GM21786 (cell line): ENCODE data around the gene ZBTB37.
"Not testable (repeated sequence)": the region's sequence is repeated elsewhere in the genome, so short reads cannot be mapped to it uniquely, and the experiment has no call there.

ENCODE experiments used
- ATAC-seq: cut with Tn5 transposase; IDR thresholded peaks from one replicate; pipeline ENCODE4 v1.9.1; 2021; ENCODE audit not compliant: unreplicated experiment

ZBTB37 gene, protein sequence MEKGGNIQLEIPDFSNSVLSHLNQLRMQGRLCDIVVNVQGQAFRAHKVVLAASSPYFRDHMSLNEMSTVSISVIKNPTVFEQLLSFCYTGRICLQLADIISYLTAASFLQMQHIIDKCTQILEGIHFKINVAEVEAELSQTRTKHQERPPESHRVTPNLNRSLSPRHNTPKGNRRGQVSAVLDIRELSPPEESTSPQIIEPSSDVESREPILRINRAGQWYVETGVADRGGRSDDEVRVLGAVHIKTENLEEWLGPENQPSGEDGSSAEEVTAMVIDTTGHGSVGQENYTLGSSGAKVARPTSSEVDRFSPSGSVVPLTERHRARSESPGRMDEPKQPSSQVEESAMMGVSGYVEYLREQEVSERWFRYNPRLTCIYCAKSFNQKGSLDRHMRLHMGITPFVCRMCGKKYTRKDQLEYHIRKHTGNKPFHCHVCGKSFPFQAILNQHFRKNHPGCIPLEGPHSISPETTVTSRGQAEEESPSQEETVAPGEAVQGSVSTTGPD

DNA sequence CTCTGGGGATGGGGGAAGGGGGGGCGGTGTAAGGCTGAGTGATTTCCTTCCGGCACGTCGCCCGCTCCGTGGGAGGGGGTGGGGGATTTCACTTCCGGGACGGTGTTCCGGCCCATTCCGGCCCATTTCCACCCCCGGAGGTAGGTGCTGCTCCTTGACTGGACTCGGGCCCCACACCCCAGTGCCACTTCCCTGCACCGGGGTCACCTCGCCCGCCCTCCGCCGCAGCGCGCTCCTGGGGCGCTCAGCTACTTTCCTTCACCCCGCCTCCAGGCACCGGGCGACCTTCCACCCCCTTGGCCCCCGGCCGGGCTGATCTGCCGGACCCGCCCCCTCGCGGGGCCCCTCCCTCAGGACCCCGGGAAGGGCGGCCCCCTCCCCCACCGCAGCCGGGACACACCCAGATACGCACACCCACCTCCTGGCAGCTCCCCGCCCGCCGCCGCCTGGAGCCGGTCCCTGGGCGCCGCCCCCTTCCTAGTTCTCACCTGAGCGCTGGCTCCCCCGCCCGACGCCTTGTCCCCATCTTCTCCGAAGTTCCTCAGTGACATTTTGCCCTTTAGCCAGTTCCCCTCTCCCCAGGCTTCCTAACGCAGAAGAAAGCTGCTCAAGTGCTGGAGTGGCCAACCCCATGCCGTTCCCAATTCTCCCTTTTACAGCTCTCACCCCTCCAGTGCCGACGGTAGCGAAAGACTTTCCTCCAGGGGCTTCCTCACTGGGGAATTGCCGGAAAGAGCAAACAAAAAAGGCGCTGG lies at the start of gene ZBTB37:
ZBTB37 (plus strand) TSS at position 115 of the 755 bp plus-strand sequence. CDS start 1,846 bp downstream, outside the sequence.
- ATAC-seq, result peak; percentile 57

DNA sequence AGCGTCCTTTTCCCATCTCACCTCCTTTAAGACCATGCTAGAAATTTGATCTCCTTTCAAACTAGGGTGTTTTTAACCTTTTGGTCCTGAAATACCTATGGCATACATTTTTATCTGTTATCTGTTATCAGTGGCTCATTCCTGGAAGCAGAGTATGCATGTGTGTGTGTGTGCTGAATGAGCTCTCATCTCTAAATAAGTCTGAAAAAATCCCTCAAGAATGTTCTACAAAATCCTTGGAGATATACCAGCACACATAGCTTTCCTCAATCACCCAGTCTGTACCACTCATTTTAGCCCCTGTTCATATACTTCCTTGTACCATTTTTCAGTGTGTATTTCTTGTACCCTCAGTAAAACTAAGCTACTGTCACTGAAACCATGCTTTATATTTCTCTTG lies 49.7 kb upstream of the ZBTB37 start:
- ATAC-seq, result no peak

DNA sequence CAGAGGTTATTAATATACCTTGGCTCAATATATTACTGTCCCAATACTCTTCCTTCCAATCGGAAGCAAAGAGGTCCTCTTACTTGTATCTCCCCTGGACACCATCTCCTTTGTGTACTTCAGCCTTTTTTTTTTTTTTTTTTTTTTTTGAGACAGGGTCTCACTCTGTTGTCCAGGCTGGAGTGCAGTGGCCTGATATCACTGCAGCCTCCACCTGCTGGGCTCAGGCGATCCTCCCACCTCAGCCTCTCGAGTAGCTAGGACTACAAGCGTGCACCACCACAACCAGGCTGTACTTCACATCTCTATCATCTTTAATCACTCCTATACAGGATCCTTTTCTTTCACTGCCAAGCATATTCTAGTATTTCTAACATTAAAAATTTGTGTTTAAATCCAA lies 46.5 kb upstream of the ZBTB37 start:
- no peak for ATAC-seq

DNA sequence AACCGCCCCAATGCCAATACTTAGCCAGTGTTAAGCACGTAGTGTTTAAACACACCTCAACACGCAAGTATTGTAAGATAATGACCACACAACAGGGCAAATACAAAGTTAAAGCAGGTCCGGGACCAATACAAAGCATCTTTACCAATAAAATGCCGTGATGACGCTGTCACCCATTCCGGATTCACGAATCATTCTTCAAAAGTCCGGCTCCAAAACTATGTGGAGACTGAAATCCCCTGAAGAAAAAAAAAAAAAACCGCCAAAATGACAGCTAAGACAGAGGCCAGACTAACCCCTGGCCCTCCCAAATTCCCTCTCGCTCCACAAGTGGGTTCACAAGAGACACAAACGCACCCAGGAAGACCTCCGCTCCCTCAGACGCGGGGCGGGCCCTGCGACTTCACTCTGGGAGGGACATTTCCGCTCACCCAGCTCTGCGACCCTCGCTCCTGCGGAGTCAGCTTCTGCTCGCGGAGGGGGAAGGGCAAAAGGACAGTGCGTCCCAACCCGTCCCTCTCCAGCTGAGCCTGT lies 44.3 kb upstream of the ZBTB37 start:
- ATAC-seq, result peak; percentile 39

DNA sequence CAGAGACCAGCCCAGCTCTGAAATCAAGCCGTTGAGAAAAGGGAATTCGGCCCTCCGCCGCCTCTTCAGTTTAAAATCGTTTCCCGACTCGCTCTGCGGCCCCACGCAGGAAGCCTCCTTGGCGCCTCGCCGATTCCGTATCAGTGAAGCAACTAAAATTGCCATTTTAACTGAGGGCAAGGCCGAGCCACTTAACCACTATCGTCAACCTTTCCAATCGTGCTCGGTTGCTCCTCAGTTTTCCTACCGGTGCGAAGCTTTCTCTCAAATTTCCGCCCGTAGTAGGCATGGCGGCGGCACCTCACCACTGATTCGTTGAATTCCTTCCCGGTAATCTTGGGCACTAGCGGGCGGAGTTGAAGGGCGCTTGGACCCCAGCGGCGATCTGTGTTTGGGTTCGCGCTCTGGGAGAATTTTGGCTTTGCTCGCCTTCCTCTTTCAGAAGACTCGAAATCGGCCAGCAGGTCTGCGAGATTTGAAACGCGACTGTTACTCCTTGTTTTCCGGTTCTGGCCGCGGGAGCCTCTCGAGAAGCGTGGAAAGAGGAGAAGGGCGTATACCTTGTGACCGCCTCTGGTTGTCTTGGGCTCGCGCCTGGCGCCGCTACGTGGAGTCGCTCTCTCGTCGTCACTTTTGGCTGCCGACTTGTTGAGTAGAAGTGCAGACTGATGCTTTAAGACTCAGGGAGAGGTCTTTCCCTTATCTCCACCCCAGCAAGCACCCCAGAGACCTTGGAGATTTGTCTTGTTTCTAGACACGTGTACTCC lies 43.7 kb upstream of the ZBTB37 start, which contains the start of the genes CENPL and DARS2:
CENPL (minus strand) TSS at position 569 of the 767 bp plus-strand sequence. CDS start 13,584 bp downstream, outside the sequence.
DARS2 (plus strand) TSS at position 359 of the 767 bp plus-strand sequence. CDS start 557 bp downstream, outside the sequence.
- peak; percentile 91 for ATAC-seq

DNA sequence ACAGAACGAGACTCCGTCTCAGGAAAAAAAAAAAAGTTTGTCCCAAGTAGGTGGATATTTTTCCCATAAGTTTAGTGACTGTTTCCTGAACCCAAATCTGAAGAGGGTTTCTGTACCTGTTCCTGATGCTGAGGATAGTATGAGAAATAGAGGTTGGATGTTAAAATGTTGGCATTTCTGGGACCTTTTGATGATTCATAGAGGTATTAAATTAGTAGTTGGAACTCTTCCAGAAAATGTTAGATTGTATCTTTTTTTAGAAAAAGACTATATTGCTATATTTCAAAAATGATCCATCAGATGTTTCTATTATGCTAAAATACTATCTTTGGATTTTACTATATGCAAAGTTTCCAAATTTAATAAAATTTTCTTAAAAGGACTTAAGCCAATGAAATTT lies 40.6 kb upstream of the ZBTB37 start:
- ATAC-seq, result no peak

DNA sequence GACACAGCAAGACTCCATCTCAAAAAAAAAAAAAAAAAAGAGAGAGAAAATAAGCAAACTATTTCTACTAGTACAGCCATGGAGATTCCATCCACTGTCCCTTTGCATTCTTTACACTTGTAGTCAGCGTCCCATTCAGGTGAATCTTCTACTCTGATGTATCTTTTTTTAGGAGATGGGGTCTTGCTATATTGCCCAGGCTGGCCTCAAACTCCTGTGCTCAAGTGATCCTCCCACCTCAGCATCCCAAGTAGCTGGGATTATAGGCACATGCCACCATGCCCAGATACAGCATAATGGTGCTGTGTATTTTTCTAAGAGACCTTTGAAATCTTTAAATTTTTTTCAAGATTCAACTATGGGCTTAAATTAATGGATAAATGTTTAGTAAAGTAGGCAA lies 35.4 kb upstream of the ZBTB37 start:
- no peak for ATAC-seq

DNA sequence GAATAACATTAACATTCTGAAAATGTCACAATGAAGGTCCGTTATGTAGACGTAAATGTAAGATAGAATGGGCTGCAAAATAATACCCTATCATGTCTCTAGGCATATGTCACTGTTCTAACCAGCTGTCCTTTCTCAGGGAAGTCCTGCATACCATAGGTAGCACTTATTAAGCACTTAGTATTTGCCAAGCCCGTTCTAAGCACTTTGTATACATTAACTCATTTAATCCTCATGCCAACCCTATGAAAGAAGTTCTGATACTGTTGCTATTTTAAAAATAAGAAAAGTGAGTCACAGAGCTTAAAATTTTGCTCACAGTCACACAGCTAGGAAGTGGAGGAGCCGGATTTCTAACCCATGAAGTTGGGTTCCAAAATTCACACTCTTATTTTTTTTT lies 16.1 kb upstream of the ZBTB37 start:
- ATAC-seq, result no peak

DNA sequence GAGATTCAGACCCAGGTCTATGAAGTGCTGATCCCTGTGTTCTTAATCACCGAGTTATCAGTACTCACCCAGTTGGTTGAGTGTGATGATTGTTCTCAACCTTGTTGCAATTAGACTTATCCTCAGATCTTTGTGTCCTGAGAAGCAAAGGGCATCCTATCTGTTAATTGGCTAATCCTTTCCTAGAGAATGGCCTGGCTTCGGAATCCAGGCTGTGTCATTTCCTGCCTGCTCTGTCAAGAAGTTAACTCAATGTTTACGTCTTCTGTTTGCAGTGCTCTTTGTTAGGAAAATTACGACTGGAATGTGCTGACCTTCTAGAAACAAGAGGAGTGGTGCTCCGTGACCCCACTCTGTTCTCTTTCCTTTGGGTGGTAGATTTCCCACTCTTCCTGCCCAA lies 15.1 kb upstream of the ZBTB37 start:
- ATAC-seq, result no peak

DNA sequence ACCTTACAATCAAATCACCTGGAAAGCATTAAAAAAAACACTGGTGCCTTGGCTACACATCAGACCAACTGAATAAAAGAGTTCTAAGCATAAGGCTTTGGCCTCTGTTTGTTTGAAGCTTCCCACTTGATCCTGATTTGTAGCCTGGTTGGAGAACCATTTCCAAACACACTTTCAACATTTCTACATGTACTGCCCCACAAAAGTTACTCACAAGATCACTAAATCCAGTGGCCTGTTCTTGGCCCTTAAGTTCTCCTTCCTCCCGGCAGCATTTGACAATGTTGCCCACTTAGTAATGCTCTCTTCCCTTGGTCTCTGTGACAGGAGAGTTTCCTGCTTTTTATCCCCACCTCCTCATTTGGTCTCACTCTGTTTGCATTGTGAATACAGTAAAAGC lies 12.2 kb upstream of the ZBTB37 start:
- ATAC-seq, result no peak

DNA sequence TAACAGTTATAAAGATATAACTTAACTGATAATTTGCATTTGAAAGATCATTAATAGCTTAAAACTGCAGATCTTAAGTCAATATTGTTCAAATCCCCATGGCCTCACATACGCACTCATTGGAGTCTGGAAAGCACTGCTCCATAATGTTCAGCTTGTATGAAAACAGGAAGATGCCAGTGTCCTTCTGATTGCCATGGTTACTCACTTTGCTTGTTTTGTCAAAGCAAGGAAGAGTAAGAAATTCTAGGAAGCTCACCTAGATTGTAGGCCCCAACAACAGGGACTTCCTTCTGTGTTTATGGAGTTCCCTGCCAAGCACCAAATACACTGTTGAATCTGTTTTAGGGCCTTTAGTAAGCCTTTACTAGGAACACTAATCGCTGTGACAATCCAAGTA lies 11.3 kb upstream of the ZBTB37 start:
- ATAC-seq, result no peak

DNA sequence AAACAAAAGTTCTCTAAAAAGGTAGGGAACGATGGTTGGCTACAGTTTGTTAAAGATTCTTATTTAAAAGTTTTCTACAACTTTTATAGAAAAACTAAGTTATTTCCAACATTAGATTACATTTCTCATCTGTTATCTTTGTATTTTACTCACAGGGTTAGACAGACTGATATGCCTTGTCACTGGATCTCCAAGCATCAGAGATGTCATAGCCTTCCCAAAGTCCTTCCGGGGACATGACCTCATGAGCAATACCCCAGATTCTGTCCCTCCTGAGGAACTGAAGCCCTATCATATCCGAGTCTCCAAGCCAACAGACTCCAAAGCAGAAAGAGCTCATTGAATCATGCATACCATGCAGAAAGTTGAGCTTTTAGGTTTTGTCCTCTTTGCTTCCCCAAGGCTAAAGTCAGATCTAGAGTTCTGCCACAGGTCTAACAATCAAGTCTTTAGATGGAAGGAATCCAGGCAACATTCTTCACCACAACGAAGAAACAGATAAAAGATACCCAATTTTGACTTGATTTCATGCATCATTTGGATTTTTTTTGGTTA lies 10.7 kb upstream of the ZBTB37 start:
- ATAC-seq, result no peak

DNA sequence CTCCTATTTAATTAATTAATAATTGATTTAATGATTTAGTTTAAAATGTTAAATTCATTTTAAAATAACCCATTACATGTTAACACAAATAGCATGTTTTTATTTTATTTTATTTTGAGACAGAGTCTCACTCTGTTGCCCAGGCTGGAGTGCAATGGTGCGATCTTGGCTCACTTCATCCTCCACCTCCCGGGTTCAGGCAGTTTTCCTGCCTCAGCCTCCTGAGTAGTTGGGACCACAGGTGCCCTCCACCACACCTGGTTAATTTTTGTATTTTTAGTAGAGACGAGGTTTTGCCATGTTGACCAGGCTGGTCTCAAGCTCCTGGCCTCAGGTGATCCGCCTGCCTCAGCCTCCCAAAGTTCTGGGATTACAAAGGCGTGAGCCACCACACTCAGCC lies 8.6 kb upstream of the ZBTB37 start:
- ATAC-seq, result not testable (repeated sequence)

DNA sequence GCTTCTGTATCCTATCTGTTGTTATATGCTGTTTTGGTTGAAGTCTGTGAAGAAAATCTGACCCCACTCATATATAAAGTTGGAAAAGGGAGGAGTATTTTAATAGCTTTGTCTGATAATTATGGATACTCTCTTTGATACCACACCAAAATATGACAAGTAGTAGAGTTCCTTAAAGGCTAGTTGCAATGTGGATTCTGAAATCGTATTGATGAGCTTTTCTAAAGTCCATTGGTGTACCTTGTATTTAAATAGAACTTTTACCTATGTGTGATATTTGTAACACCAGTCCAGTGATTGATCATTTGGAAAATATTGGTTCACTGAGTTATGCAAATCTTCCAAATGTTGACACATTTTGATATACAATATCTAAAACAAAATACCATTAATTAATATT lies 8.1 kb upstream of the ZBTB37 start:
- ATAC-seq, result no peak

DNA sequence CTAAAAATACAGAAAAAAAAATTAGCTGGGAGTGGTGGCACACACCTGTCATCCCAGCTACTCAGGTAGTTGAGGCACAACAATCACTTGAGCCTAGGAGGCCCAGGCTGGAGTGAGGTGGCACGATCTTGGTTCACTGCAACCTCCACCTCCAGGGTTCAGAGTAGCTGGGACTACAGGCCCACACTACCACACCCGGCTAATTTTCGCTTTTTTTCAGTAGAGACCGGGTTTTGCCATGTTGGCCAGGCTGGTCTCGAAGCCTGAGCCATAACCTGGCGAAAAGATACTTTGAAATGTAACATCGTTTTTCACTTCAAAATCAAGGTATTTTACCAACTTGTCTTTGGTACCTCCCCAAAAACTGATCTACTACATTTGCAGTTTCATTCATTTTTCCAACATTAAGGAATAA lies 6.4 kb upstream of the ZBTB37 start:
- no peak for ATAC-seq

DNA sequence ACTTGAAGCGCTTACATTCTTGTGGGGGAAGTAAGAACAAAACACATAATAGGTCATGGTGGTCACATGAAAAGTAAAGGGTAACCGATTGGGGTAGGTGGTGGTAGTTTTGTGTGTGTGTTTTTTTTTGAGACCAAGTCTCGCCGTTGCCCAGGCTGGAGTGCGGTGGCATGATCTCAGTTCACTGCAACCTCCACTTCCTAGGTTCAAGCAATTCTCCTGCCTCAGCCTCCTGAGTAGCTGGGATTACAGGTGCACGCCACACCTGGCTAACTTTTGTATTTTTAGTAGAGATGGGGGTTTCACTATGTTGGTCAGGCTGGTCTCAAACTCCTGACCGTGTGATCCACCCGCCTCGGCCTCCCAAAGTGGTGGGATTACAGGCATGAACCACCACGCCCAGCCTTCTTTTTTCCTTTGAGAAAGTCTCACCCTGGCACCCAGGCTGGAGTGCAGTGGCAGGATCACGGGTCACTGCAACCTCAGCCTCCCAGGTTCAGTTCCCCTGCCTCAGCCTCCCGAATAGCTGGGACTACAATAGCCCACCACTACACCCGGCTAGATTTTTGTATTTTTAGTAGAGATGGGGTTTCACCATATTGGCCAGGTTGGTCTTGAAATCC lies 5.9 kb upstream of the ZBTB37 start:
- ATAC-seq, result not testable (repeated sequence)

DNA sequence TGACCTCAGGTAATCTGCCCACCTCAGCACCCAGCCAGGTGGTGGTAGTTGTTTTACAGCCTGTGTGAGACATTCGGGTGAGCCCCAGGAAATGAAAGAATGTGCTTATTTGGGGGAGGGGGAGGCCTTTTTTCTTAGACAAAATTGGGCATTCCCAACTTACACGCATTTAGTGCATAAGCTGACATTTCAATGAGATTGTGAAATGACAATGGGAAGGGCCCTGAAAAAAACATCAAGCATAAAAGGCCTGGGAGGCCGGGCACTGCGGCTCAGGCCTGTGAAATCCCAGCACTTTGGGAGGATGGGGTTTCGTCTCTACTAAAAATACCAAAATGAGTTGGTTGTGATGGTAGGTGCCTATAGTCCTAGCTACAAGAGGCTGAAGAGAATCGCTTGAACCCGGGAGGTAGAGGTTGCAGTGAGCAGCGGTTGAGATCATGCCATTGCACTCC lies 5.4 kb upstream of the ZBTB37 start:
- no peak for ATAC-seq

DNA sequence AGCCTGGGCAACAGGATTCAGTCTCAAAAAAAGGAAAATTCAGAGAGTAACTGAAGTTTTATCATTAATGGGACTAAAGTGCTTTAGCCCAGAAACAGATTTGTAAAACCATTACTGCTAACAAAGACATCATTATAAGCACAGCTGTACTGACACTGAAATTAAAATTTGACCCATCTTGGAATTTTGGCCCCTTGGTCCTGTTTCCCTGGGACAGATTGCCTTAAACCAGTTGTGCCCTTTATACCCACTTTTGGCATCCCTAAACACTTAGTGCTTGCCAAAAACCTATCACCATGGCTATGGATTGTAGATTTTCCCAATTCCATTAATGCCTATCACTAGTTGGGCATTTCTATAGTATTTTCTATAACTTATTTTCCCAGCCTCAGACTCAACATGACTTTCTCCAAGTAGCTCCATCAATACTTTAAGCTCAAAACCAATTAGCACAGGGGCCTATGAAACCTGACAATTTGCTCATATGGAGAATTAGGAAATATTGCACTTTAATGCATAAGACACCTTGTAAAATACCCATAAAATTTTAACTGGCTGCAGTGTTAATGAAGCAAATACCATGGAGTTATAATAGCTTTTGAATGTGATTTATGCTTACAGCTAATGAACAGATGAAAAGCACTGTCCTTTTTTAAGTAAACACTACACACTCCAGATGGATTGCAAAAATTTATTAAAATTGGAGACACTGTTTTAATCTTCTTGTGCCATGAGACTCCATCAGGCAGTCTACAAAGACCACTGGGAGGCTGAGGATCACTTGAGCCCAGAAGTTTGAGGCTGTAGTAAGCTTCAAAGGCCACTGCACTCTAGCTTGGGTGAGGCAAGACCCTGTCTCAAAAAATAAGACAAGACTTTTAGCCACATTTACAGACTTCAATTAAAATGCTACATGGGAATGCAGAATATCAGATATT lies 4.7 kb upstream of the ZBTB37 start:
- no peak for ATAC-seq
